SK-N-SH treated with all-trans-retinoic acid at 6 μM for 48 hours (cell line): ENCODE data around the gene IP6K3.

Experiments
- ATAC-seq: fragments of 200-7000 bp; cut with Tn5 transposase; 3 replicates; pipeline ENCODE4 v1.9.1; 2020; ENCODE audit warnings: mild to moderate bottlenecking, moderate library complexity
- ARNTL ChIP-seq: fragments of 450-650 bp; formaldehyde crosslinking; IDR thresholded peaks from 2 replicates; pipeline ENCODE4 v1.5.0; 2020; ENCODE audit warnings: low read depth, mild to moderate bottlenecking, moderate library complexity, borderline replicate concordance
- BACH2 ChIP-seq: fragments of 250-450 bp; sonication (Bioruptor Pico); IDR thresholded peaks from 2 replicates; pipeline ENCODE4 v1.9.0; 2021; ENCODE audit warnings: mild to moderate bottlenecking, borderline replicate concordance
- CREB5 ChIP-seq: fragments of 250-450 bp; sonication (Bioruptor Pico); IDR thresholded peaks from 2 replicates; pipeline ENCODE4 v1.5.1; 2020; ENCODE audit warnings: low read depth, mild to moderate bottlenecking, moderate library complexity
- CSDC2 ChIP-seq: fragments of 250-450 bp; sonication (Bioruptor Pico); IDR thresholded peaks from 2 replicates; pipeline ENCODE4 v1.5.0; 2020; ENCODE audit warnings: mild to moderate bottlenecking, moderate library complexity
- ESRRG ChIP-seq: fragments of 250-450 bp; sonication (Bioruptor Pico); IDR thresholded peaks from 2 replicates; pipeline ENCODE4 v1.6.1; 2021; ENCODE audit warnings: mild to moderate bottlenecking
- GLIS3 ChIP-seq: fragments of 250-450 bp; sonication (Bioruptor Pico); IDR thresholded peaks from 2 replicates; pipeline ENCODE4 v1.5.0; 2020; ENCODE audit warnings: mild to moderate bottlenecking, moderate library complexity
- ISL1 ChIP-seq: fragments of 250-450 bp; sonication (Bioruptor Pico); IDR thresholded peaks from 2 replicates; pipeline ENCODE4 v2.1.2; 2022; ENCODE audit warnings: mild to moderate bottlenecking, moderate library complexity
- OSR1 ChIP-seq: fragments of 250-450 bp; sonication (Bioruptor Pico); IDR thresholded peaks from 2 replicates; pipeline ENCODE4 v1.8.0; 2022; ENCODE audit warnings: moderate library complexity, mild to moderate bottlenecking, inconsistent platforms
- PPARA ChIP-seq: fragments of 250-450 bp; sonication (Bioruptor Pico); IDR thresholded peaks from 2 replicates; pipeline ENCODE4 v1.5.0; 2020; ENCODE audit warnings: mild to moderate bottlenecking, borderline replicate concordance
- RARB ChIP-seq: fragments of 250-450 bp; sonication (Bioruptor Pico); IDR thresholded peaks from 2 replicates; pipeline ENCODE4 v1.8.0; 2021; ENCODE audit warnings: mild to moderate bottlenecking, moderate library complexity
- SNAI2 ChIP-seq: fragments of 250-450 bp; sonication (Bioruptor Pico); IDR thresholded peaks from 2 replicates; pipeline ENCODE4 v1.5.0; 2020; ENCODE audit warnings: mild to moderate bottlenecking, moderate library complexity
- TCF4 ChIP-seq: fragments of 250-450 bp; sonication (Bioruptor Pico); IDR thresholded peaks from 2 replicates; pipeline ENCODE4 v1.8.0; 2021; ENCODE audit warnings: mild to moderate bottlenecking, moderate library complexity, borderline replicate concordance
- TOX ChIP-seq: fragments of 250-450 bp; sonication (Bioruptor Pico); IDR thresholded peaks from 2 replicates; pipeline ENCODE4 v1.8.0; 2021; ENCODE audit warnings: mild to moderate bottlenecking, moderate library complexity, borderline replicate concordance
- TSHZ2 ChIP-seq: fragments of 250-450 bp; sonication (Bioruptor Pico); IDR thresholded peaks from 2 replicates; pipeline ENCODE4 v1.5.0; 2020; ENCODE audit warnings: mild to moderate bottlenecking, moderate library complexity
- ZC3H10 ChIP-seq: fragments of 250-450 bp; sonication (Bioruptor Pico); IDR thresholded peaks from 2 replicates; pipeline ENCODE4 v1.5.1; 2021; ENCODE audit warnings: mild to moderate bottlenecking, moderate library complexity
- ZFP3 ChIP-seq: fragments of 250-450 bp; sonication (Bioruptor Pico); IDR thresholded peaks from 2 replicates; pipeline ENCODE4 v1.5.0; 2020; ENCODE audit warnings: mild to moderate bottlenecking, moderate library complexity
- ZFP30 ChIP-seq: fragments of 450-650 bp; formaldehyde crosslinking; IDR thresholded peaks from 2 replicates; pipeline ENCODE4 v1.5.0; 2022; ENCODE audit warnings: mild to moderate bottlenecking, moderate library complexity
- ZNF565 ChIP-seq: fragments of 450-650 bp; formaldehyde crosslinking; conservative IDR thresholded peaks from 2 replicates; pipeline ENCODE4 v1.5.0; 2020; ENCODE audit warnings: low read depth, mild to moderate bottlenecking, moderate library complexity
- ZNF70 ChIP-seq: fragments of 450-650 bp; formaldehyde crosslinking; IDR thresholded peaks from 2 replicates; pipeline ENCODE4 v1.5.0; 2020; ENCODE audit warnings: mild to moderate bottlenecking, moderate library complexity
- TF ChIP-seq, protein P1 (sequence below): fragments of 250-450 bp; sonication (Bioruptor Pico); IDR thresholded peaks from 2 replicates; pipeline ENCODE4 v1.5.1; 2021; ENCODE audit warnings: mild to moderate bottlenecking, moderate library complexity

Gene IP6K3

DNA sequence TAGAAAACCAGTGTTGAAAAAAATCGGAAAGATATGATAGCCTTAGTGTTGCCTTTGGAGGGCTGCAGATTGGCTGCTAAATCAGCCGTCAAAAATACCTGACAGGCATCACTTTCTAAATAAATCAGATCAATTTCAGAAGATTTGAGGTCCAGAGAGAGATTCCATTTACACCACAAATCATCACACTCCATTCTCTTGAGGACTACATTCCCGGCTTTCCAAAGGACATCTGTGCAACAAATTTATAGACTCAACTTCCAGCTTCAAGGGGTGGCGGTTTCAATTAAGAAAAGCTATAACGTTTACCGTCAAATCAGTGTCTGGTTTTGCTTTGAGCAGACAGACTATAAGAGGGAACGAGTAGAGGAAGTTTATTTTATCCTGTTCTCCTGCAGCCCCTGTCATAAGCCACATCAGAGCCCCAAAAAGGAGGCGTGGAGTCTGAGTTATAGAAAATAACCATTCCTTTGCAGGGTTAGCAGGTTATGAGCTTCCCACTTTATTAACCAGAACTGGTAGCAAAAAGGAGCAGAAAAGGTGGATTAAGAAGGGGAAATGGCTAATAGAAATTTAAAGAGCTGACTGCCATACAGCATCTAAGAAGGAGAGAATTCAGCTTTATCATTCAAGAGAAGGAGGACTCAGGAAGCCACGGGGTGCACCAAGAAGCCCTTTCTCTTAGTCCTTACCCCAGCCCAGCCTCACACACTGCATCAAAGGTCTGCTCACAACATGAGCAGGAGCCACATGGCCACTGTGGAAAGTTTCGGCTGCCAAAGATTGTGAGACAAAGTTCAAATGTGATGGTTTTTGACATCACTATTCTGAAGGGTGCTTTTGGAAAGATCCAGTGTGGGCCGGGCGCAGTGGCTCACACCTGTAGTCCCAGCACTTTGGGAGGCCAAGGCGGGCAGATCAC lies 22.3 kb downstream of the IP6K3 start:
- TF ChIP-seq SNAI2: no peak
- no peak for TF ChIP-seq ZC3H10 (CRISPR knock-in tag)
- no peak for TF ChIP-seq ARNTL
- no peak for TF ChIP-seq RARB (CRISPR knock-in tag)
- no peak for TF ChIP-seq GLIS3 (CRISPR knock-in tag)
- TF ChIP-seq BACH2 (CRISPR knock-in tag): no peak
- TF ChIP-seq ZFP3 (CRISPR knock-in tag): no peak
- no peak for TF ChIP-seq TSHZ2 (CRISPR knock-in tag)
- TF ChIP-seq PPARA (CRISPR knock-in tag): no peak
- no peak for TF ChIP-seq ZNF565 (CRISPR knock-in tag)
- TF ChIP-seq, all 23 proteins: peak for 0
- no peak for ATAC-seq

DNA sequence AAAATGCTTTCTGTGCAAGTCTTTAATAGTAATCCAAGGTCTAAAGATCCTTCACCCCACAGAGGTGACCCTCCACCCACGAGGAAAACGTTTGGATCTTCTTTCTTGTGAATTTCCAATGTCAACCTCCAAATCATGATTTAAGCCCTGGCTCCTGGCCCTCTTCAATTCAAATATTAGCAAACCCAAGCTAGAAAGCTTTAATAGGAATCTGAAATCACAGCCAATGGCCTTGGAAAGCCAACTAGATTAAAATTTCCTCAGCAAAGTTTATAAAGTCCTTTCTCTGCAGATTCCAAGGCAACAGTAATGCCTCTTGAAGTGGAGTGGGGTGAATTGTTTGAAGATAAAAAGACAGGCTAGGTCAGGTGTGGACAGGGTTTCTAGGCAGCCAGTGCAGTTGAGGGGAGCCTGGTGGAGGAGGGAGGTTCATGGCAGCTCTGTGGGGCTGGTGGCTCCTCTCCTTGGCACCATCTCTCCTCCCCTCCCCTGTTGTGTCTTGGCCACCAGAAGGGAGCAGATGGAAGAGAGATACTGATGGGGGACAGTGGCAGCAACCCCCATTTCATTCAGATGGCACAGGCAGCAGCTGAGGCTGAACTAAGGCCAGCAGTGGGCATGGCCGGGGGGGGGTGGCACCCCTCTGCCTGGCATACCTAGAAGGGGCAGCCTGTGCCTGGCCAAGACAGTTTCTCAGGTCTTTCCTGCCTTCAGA lies 23.2 kb downstream of the IP6K3 start:
- no peak for ATAC-seq
- TF ChIP-seq ARNTL: no peak
- TF ChIP-seq RARB (CRISPR knock-in tag): no peak
- TF ChIP-seq OSR1 (CRISPR knock-in tag): no peak
- no peak for TF ChIP-seq CSDC2
- no peak for TF ChIP-seq TCF4 (CRISPR knock-in tag)
- no peak for TF ChIP-seq ESRRG (CRISPR knock-in tag)
- no peak for TF ChIP-seq GLIS3 (CRISPR knock-in tag)
- TF ChIP-seq, protein P1, sequence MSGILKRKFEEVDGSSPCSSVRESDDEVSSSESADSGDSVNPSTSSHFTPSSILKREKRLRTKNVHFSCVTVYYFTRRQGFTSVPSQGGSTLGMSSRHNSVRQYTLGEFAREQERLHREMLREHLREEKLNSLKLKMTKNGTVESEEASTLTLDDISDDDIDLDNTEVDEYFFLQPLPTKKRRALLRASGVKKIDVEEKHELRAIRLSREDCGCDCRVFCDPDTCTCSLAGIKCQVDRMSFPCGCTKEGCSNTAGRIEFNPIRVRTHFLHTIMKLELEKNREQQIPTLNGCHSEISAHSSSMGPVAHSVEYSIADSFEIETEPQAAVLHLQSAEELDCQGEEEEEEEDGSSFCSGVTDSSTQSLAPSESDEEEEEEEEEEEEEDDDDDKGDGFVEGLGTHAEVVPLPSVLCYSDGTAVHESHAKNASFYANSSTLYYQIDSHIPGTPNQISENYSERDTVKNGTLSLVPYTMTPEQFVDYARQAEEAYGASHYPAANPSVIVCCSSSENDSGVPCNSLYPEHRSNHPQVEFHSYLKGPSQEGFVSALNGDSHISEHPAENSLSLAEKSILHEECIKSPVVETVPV (CRISPR knock-in tag): no peak
- no peak for TF ChIP-seq ISL1 (CRISPR knock-in tag)
- no peak for TF ChIP-seq ZFP3 (CRISPR knock-in tag)

DNA sequence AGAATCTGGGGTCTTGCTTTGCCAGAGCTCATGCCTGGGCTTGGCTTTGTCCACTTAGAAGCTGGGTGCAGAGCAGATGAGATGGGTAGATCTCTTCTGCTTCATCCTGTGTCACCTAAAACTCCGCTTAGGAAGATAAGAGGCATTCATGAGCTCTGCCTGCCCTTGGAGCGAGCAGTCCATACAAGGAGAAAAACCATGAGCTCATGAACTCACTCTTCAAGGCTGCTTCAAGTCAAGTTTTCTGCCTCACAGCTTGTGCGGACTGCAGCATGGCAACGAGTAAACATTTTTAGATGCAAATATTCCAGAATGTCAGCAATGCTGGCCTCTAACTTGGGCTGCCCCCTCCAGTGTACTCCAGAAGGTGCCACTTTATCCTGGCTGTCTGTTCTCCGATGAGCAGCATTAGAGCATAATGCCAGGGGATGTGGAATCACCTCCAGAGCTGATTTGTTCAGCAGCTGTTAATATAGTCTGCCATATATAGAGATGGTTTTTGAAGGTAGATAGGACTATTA lies 24.5 kb downstream of the IP6K3 start:
- ATAC-seq: no peak
- TF ChIP-seq ESRRG (CRISPR knock-in tag) (no peak), TCF4 (CRISPR knock-in tag) (no peak), CSDC2 (no peak), CREB5 (CRISPR knock-in tag) (no peak), TOX (CRISPR knock-in tag) (no peak), ISL1 (CRISPR knock-in tag) (no peak), PPARA (CRISPR knock-in tag) (no peak), TSHZ2 (CRISPR knock-in tag) (no peak), ZFP30 (CRISPR knock-in tag) (no peak), ZNF70 (CRISPR knock-in tag) (no peak)
- TF ChIP-seq, protein P1 (CRISPR knock-in tag): no peak
